ENCODE results near the gene TMEM132A.

- TF ChIP-seq CTCF (IDR thresholded peaks at IDR 0.05) (no peak), POLR2A (IDR thresholded peaks at IDR 0.05) (no peak)
Observed at GRCh38 chr11:60928563-60929001, 4.3 kb downstream of the TMEM132A start.
